GM18867 (cell line): ENCODE data around the gene OPA1.

Experiments used
- ATAC-seq: cut with Tn5 transposase; IDR thresholded peaks from one replicate; pipeline ENCODE4 v1.9.1; 2021; ENCODE audit warnings: mild to moderate bottlenecking, moderate library complexity; ENCODE audit not compliant: unreplicated experiment

Gene OPA1

GRCh38 chr3:193735850-193736249 lies 142.8 kb downstream of the OPA1 start:
- no peak for ATAC-seq

GRCh38 chr3:193736616-193737015 lies 143.6 kb downstream of the OPA1 start:
- ATAC-seq, result no peak

DNA sequence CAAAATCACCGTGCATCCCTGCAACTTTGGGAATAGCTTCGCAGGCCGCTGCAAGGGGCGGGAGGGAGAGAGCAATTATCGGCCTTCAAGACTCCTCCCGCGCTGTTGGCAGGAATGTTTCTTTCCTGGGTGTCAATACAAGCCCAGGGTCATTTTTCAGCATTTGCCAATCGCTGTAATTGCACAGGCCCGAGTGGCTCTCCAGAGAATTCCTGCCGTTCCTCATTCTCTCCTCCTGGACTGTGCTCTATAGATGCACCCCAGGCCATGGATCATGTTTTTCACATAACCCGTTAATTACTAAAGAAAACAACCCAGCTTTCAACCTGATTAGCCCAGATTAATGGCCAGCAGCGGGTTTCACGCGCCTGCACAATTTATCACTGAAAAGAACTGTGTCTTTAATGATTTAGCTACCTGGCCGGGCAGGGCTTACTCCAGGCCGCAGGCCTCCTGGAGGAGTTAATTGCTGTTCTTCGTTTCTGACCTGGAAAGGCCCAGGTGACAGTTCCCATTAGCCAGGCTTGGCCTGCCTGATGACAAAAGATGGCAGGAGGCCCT lies 144.3 kb downstream of the OPA1 start:
- no peak for ATAC-seq

DNA sequence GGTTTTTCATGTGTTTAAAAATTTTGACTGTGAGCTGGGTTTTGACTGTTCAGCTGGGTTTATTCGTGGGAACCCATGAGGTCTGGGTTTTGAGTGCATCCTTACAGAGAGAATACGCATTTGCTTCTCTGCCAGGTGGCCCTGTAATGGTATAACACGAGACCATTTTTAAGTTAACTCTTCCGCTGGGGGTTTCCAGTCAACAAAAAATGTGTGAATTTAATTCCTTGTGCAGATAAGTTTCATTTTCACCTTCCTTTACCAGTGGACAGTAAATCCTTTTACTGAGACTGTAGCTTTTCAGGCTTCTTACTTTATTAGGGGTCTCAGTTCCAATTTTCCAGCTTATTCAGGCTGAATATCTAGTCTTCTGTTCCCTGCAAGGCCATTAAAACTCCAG lies 149.6 kb downstream of the OPA1 start:
- peak; percentile 67 for ATAC-seq

- peak; percentile 69 for ATAC-seq
These were observed 150.7 kb downstream of the OPA1 start for GRCh38 chr3:193743702-193744047.

DNA sequence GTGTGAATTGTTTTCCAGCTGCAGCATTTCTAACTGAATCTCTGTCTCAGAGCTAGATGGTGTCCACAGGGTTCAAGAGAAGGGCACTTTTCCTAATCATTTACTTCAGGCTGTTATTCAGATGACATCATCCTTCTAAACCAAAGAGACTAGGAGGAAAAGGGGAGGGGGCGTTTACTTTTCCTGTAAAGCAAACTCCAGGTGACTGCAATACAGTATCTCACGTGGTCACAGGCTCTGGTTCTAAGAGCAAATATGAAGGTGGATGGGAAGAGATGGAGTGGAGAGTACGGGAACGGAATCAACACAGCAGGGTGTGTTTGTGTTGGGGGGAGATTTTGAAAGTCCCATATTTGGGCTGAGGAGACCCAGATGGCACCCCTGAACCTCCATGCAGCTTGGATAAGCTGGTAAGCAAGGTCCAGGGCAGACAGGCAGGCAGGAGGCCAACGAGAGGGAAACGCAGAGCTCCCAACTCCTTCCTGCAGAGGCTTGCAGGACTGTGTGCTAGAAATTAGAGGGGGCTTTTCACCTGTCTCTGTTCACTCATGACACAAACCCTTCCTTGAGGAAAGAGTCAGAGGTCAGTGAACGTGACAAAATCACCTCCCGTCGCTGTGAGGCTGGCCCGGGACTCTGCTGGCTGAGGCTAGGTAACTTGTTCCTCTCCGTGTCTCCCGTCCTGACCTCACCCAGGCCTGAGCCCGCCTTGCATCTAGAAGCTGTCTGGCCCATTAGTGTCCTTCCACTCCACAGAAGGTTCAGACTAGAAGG lies 151.2 kb downstream of the OPA1 start:
- no peak for ATAC-seq

DNA sequence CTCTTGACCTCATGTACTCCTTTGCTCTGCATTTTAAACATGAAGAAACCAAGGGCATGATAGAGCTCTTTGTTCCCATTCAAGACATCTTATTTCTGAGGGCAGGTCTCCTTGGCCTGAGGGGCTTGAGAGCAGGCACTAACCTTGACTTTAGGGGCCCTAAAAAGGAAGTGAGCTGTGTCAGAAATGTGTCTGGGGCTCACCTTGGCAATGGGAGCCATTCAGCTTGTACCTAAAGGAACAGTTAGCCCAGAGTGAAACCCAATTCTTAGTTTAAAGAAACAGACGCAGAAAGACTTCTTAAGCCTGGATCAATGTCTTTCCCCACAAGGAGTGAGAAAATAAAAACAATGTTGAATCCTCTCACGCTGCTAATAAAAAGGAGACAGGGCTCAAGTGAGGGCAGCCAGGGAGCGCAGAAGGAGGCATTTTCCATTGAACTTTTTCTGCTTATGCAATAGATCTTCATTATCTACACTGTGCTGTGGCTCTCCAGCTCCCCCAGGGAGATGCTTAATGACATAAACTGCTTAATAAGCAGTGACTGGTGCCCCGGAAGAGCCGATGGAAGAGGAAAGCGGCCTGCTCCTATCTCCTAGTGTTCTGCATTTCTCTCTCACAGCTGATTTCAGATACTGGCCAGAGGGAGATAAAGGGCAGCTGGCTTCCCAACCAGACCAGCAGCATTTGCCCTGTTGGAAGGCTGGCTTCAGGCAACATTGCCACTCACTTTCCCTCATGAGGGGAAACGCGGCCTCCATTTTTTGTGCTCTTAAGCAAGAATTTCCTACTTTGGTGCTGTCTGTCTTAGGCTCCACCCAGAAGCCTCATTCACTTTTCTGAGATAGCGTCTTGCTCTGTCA lies 152.0 kb downstream of the OPA1 start:
- no peak for ATAC-seq

DNA sequence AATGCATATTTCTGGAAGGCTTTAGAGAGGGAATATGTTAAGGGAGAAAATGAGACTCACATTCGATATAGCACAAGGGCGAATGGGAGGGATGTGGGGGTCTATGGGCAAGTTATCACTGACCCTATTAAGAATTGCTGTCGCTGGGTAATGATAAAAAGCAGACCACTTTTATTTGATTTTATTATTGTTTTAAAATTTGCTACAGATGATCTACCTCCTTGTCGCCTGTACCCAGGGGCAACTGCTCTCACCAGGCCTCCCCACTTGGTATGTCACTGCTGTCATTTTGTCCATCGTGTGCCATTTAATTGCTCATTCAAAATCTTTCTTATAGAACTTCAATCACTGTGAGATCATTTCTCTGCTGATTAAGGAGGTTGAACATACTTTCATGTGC lies 153.8 kb downstream of the OPA1 start:
- no peak for ATAC-seq
